GM10266 (cell line): ENCODE results near the gene ADO.

Experiments
- DNase-seq: peaks from one replicate; pipeline ENCODE4 v3.0.0; 2012; ENCODE audit errors: extremely low spot score
- TF ChIP-seq, protein P1 (sequence below): IDR thresholded peaks from 2 replicates; pipeline ENCODE4 v1.5.1; 2012; ENCODE audit warnings: mild to moderate bottlenecking, low read depth; ENCODE audit not compliant: control insufficient read depth, insufficient read depth; ENCODE audit errors: missing control alignments

ADO gene

DNA sequence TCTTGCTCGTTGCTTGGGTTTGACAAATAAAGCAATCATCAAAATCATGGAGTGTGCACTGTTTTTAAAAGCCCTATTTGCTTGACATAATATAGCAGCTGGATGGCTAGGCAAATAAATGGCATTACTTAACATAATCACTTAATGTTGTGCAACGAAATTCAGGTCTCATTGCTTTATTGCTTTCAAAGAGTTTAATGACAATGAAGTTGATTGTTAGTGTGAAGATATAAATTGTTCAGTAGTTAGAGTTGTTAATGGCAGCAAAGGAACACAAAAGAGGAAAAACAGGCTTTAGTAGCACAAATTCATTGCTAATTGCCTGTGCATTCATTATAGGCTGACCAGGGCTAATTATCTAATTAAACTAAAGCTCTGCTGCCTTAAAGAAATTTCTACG lies 7.6 kb upstream of the ADO start:
- TF ChIP-seq, protein P1, sequence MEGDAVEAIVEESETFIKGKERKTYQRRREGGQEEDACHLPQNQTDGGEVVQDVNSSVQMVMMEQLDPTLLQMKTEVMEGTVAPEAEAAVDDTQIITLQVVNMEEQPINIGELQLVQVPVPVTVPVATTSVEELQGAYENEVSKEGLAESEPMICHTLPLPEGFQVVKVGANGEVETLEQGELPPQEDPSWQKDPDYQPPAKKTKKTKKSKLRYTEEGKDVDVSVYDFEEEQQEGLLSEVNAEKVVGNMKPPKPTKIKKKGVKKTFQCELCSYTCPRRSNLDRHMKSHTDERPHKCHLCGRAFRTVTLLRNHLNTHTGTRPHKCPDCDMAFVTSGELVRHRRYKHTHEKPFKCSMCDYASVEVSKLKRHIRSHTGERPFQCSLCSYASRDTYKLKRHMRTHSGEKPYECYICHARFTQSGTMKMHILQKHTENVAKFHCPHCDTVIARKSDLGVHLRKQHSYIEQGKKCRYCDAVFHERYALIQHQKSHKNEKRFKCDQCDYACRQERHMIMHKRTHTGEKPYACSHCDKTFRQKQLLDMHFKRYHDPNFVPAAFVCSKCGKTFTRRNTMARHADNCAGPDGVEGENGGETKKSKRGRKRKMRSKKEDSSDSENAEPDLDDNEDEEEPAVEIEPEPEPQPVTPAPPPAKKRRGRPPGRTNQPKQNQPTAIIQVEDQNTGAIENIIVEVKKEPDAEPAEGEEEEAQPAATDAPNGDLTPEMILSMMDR = no peak
- DNase-seq = no peak

DNA sequence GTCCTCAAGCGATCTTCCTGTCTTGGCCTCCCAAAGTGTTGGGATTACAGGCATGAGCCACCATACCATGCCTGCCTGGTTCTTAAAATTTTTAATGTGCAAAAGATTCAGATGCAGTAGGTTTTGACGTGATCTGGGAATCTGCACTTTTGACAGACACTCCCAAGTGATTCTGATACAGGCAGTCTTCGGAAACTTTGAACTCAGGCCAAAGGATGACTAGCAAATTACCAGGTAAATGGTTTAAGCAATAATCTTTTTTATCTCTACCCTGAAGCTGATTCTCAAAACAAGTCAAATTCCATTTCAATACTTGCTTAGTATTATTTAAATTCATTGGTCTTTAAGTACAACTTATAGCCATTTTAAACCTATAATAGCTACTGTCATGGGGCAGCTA lies 2.6 kb upstream of the ADO start:
- DNase-seq = no peak
- TF ChIP-seq, protein P1 = no peak

DNA sequence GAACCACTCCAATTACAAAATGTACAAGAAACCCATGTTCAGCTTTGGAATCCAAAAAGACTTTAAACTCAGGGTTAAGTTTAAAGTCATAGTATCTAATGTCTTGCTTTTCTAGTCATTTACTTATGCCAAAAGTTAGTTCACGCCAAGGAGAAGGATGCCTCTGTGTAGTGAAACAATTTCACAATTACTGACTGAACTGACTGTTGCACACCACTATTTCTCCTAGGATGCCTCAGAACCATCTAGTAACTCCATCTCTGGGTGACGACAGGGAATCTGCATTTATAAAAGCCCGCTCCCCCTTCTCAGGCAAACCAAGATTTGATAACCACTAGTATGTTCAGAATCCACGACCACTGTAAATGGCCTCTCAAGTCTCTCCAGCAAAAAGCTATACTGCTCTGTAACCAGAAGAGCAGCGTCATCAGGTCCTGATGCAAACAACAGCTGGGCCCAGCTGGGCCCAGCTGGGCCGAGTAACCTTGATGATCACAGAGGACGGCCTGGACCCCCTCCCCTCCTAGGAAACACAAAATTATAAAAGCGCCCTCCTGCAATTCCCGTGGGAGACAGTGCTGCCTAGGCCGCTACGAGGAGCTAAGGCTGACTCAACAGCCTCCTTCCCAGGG lies 680 bp upstream of the ADO start:
- TF ChIP-seq, protein P1 = no peak
- no peak for DNase-seq

DNA sequence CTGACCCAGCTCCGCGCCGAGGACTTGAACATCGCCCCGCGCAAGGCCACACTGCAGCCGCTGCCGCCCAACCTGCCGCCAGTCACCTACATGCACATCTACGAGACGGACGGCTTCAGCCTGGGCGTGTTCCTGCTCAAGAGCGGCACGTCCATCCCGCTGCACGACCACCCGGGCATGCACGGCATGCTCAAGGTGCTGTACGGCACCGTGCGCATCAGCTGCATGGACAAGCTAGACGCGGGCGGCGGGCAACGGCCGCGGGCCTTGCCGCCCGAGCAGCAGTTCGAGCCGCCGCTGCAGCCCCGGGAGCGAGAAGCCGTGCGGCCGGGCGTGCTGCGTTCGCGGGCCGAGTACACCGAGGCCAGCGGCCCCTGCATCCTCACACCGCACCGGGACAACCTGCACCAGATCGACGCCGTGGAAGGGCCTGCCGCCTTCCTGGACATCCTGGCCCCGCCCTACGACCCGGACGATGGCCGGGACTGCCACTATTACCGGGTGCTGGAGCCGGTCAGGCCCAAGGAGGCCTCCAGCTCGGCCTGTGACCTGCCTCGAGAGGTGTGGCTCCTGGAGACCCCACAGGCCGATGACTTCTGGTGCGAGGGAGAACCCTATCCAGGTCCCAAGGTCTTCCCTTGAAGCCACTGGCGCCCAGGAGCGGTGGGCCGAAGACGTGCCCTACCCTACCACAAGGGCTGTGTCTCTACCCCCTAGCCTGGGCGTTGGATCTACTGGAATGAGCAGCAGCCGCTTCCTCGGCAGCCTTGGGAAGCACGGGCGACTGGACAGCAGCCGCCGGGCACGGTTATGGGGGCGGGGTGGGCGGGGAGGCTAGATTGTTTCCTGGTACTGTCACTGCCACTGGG lies 945 bp downstream of the ADO start:
- TF ChIP-seq, protein P1 = no peak
- peak; percentile 40 for DNase-seq

DNA sequence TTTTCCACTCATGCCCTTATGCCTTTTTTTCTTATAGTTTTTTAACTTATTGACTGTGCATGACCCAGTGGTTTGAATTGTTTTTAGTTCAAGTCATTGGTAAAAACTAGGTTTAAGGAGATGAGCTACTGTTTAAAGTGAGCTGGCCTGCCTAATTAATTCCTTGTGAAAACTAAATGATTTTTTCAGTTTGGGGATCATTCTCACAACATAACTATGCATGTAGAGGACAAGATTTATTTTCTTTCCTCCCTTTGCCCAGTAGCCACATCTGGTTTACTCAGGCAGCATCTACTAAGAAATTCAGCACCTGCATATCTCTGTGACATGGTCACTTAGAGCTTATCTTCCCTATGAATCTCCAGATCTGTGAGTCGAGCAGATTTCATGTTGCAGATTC lies 1.7 kb downstream of the ADO start:
- TF ChIP-seq, protein P1 = no peak
- DNase-seq = no peak

DNA sequence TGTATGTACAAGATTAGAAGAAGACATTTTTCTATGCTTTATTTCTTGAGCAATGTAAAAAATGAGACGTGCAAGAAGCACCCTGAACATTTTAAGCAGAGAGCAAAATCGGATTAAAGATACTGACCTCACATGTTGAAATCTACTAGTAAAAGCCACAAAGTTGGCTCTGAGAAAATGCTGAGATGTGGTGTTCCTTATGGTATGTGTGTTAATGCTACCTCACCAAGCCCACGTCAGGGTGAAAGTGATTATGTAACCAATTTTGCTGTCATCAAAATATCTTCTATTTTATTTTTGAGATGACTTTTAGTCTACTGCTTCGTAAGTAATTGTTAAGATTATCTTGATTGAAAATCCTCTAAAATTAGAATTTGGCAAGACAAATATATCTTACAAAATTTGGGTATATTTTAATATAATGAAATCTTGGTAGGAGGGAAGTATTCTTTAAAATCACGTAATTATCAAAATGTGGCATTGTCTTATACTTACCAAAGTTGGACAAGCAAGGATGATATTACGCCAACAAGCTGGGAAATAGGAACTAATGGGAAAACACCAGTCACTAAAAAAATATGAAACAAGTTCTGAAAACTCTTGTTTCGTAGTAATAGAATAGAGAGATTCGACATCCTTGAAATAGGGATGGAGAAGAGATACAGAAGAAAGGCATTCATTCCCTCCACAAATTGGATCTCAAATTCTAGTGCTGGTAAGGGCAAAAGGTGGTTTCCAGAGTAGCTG lies 5.8 kb downstream of the ADO start:
- TF ChIP-seq, protein P1 = no peak
- no peak for DNase-seq
